Hepatocyte (in vitro differentiated cells): ENCODE data around the gene SNAI3. TPM values are rescaled to one million over a fixed set of nuclear protein-coding genes. Genes with fewer than 3 reads are reported as not detected.
A peak's percentile ranks its signal among the peaks of the same experiment; 100 is the strongest.

ENCODE experiments used
- DNase-seq: peaks from one replicate; pipeline ENCODE4 v3.0.0-alpha.2; 2016; ENCODE audit warnings: low spot score
- H2AFZ ChIP-seq: fragments of 200-600 bp; sonication (generic); 2 replicates; pipeline ENCODE4 v1.6.0; 2016; ENCODE audit warnings: antibody characterized with exemption, mild to moderate bottlenecking
- H3K27ac ChIP-seq: fragments of 200-600 bp; sonication (generic); 2 replicates; pipeline ENCODE4 v1.5.1; 2016; ENCODE audit warnings: mild to moderate bottlenecking
- H3K27me3 ChIP-seq: fragments of 200-600 bp; sonication (generic); 2 replicates; pipeline ENCODE4 v1.6.1; 2016
- H3K36me3 ChIP-seq: fragments of 200-600 bp; sonication (generic); replicated peaks from 2 replicates; pipeline ENCODE4 v1.5.1; 2016; ENCODE audit warnings: low read depth; ENCODE audit not compliant: insufficient read depth
- H3K4me1 ChIP-seq: fragments of 200-600 bp; sonication (generic); 2 replicates; pipeline ENCODE4 v1.5.1; 2016; ENCODE audit warnings: mild to moderate bottlenecking, moderate library complexity; ENCODE audit not compliant: insufficient read depth
- H3K4me2 ChIP-seq: fragments of 200-600 bp; sonication (generic); 2 replicates; pipeline ENCODE4 v1.6.0; 2016
- H3K4me3 ChIP-seq: fragments of 200-600 bp; sonication (generic); 2 replicates; pipeline ENCODE4 v1.5.1; 2016; ENCODE audit warnings: mild to moderate bottlenecking
- H3K79me2 ChIP-seq: fragments of 200-600 bp; sonication (generic); 2 replicates; pipeline ENCODE4 v1.6.0; 2017; ENCODE audit warnings: mild to moderate bottlenecking
- H3K9me2 ChIP-seq: fragments of 200-600 bp; sonication (generic); replicated peaks from 2 replicates; pipeline ENCODE4 v1.6.0; 2017; ENCODE audit warnings: mild to moderate bottlenecking; ENCODE audit not compliant: insufficient read depth
- H3K9me3 ChIP-seq: fragments of 200-600 bp; sonication (generic); 2 replicates; pipeline ENCODE4 v1.5.1; 2016; ENCODE audit warnings: low read depth, mild to moderate bottlenecking
- H4K20me1 ChIP-seq: fragments of 200-600 bp; sonication (generic); 2 replicates; pipeline ENCODE4 v1.6.0; 2016; ENCODE audit warnings: mild to moderate bottlenecking; ENCODE audit not compliant: insufficient read depth, poor library complexity, severe bottlenecking
- CTCF ChIP-seq: fragments of 200-600 bp; sonication (generic); IDR thresholded peaks from 2 replicates; pipeline ENCODE4 v1.5.1; 2016; ENCODE audit warnings: antibody characterized with exemption, mild to moderate bottlenecking; ENCODE audit not compliant: poor library complexity
- EZH2 ChIP-seq: fragments of 200-600 bp; sonication (generic); IDR thresholded peaks from 2 replicates; pipeline ENCODE4 v1.6.1; 2016; ENCODE audit warnings: antibody characterized with exemption, mild to moderate bottlenecking, borderline replicate concordance
- EZH2phosphoT487 ChIP-seq: fragments of 200-600 bp; sonication (generic); IDR thresholded peaks from one replicate; pipeline ENCODE4 v1.6.1; 2018; ENCODE audit warnings: antibody characterized with exemption, mild to moderate bottlenecking, low read depth, moderate library complexity; ENCODE audit not compliant: unreplicated experiment, severe bottlenecking
- WGBS: methylation state at CpG from one replicate; pipeline ENCODE4 v1.1.6; 2016; ENCODE audit warnings: low lambda C conversion rate; ENCODE audit errors: missing lambda C conversion rate; 5-methylcytosine and 5-hydroxymethylcytosine counted together
- polyA plus RNA-seq: library from polyadenylated mRNA; unstranded; fragments of >200 nt; fragmentation: Nextera tagmentation; extraction: Ambion mirVana; gene quantifications from 2 replicates; pipeline ENCODE4 v1.2.1, GENCODE V29; 2016
- total RNA-seq: library from RNA; depleted of rRNA; stranded (reverse); fragments of >200 nt; gene quantifications from 2 replicates; pipeline ENCODE4 v1.2.3, GENCODE V29; 2014

The SNAI3 gene
- total and polyA plus RNA-seq, 2 experiments from 2014 or later, result 1.7 to 5.0 TPM

GRCh38 chr16:88639231-88640038 lies 46.9 kb downstream of the SNAI3 start:
- Histone ChIP-seq H3K79me2 (no peaks in the 10 kb centered on the region), H3K4me2 (no peak overlapping the region), H3K27ac (no peak overlapping the region), H2AFZ (no peak overlapping the region), H3K36me3 (no peaks in the 10 kb centered on the region), H3K27me3 (peaks cover 9% of the 10 kb centered on the region), H3K9me3 (no peaks in the 10 kb centered on the region), H3K9me2 (no peaks in the 10 kb centered on the region), H4K20me1 (no peaks in the 10 kb centered on the region), H3K4me1 (peaks cover 4% of the 10 kb centered on the region), H3K4me3 (no peak overlapping the region)
- no peak for TF ChIP-seq EZH2phosphoT487
- no peak for TF ChIP-seq CTCF
- TF ChIP-seq EZH2, result no peak
- WGBS, result 68% methylated on average over 45 of the region's 45 CpGs
- DNase-seq, result peak; percentile 80

- H3K9me2 ChIP-seq, result no peaks in the 10 kb centered on the region
- H3K4me3 ChIP-seq, result no peak within 1 kb of the TSS
- no peaks in the 10 kb centered on the region for H3K36me3 ChIP-seq
- H3K9me3 ChIP-seq, result no peaks in the 10 kb centered on the region
- no peak within 1 kb of the TSS for H2AFZ ChIP-seq
- WGBS, result 77% methylated on average over 27 of the region's 27 CpGs
- H3K4me2 ChIP-seq, result no peak within 1 kb of the TSS
- peaks cover 9% of the 10 kb centered on the region for H3K4me1 ChIP-seq
- no peak for DNase-seq
- no peak within 1 kb of the TSS for H3K27ac ChIP-seq
- peaks cover 9% of the 10 kb centered on the region for H3K27me3 ChIP-seq
- H3K79me2 ChIP-seq, result no peaks in the 10 kb centered on the region
- no peaks in the 10 kb centered on the region for H4K20me1 ChIP-seq
- TF ChIP-seq EZH2phosphoT487 (no peak), EZH2 (no peak), CTCF (no peak)
Measured at GRCh38 chr16:88638323-88639230, 47.7 kb downstream of the SNAI3 start, which contains the start of gene IL17C. Gene IL17C (plus strand): TSS chr16:88638572. CDS start chr16:88638642, 70 bp downstream.

- H3K4me1 ChIP-seq, result peaks cover 9% of the 10 kb centered on the region
- no peaks in the 10 kb centered on the region for H3K79me2 ChIP-seq
- peaks cover 9% of the 10 kb centered on the region for H3K27me3 ChIP-seq
- H3K9me2 ChIP-seq, result no peaks in the 10 kb centered on the region
- WGBS, result 85% methylated on average over 20 of the region's 23 CpGs
- H3K4me3 ChIP-seq, result no peak overlapping the region
- no peak overlapping the region for H3K27ac ChIP-seq
- H4K20me1 ChIP-seq, result peaks cover 5% of the 10 kb centered on the region
- H2AFZ ChIP-seq, result no peak overlapping the region
- TF ChIP-seq CTCF (no peak), EZH2phosphoT487 (no peak), EZH2 (no peak)
- no peaks in the 10 kb centered on the region for H3K9me3 ChIP-seq
- no peak overlapping the region for H3K4me2 ChIP-seq
- no peak for DNase-seq
- H3K36me3 ChIP-seq, result no peaks in the 10 kb centered on the region
Measured at GRCh38 chr16:88636488-88637265, 49.6 kb downstream of the SNAI3 start.
